ENCODE data around the gene FAM193B.

Gene FAM193B

DNA sequence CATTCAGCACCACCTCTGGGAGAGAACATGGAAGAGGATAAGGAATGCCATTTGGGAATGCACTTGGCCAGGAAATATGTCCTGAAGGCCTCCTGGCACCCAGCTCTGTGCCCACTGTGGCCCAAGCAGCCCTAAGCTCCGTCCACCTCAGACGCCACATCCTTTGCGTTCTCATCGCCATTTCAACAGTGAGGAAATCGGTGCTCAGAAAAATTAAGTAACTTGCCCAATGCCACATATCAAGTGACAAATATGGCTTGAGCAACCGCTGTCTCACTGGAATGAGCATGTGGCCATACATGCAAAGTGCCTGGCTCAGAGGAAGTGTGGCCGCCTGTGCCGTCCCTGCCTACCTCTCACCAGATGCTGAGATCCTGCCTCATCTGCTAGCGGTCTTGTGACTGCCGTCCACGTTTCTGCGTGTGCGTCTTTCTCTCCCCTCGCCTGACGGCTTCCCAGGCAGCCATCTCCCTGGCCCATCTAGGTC, 43.8 kb downstream of the FAM193B start:
- Mint-ChIP-seq H3K36me3 (ENCODE audit: low read depth) (peaks cover 33% of the 10 kb centered on the region), H3K9me3 (no peaks in the 10 kb centered on the region), H3K27me3 (ENCODE audit: low read depth) (no peaks in the 10 kb centered on the region), H3K27ac (no peak overlapping the region), H3K4me3 (no peak overlapping the region), H3K4me1 (ENCODE audit: low read depth) (peaks cover 10% of the 10 kb centered on the region)
- DNase-seq (ENCODE audit: low spot score), result no peak

DNA sequence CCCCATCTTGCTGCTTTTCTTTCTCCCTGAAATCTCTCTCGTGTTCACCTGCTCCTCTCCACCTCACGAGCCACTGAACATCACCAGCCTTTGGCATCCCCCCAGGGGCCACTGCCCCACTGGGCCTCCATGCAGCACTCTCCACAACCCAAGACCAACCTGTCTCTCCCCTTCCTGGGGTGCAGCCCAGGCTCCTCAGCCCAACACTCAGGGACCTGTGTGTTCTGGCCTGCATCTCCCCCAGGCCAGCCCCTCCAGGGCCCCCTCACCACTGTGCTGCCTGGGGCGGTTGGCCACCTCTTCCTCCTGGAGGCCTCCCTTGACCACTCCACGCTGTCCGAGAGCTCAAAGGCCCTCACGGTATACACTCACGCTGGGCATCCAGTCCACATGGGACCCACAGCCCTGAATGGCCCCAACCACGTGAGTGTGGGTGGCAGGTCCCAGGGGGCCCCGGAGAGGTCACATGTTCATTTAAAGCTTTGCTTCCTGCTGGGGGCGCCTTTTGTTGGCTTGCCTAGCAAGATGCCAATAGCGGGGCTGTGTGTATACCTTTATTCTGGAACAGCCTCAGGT, 44.3 kb downstream of the FAM193B start:
- DNase-seq (ENCODE audit: low spot score), result no peak
- Mint-ChIP-seq H3K4me1 (ENCODE audit: low read depth) (peaks cover 4% of the 10 kb centered on the region), H3K4me3 (no peak overlapping the region), H3K36me3 (ENCODE audit: low read depth) (peaks cover 27% of the 10 kb centered on the region), H3K9me3 (no peaks in the 10 kb centered on the region), H3K27me3 (ENCODE audit: low read depth) (no peaks in the 10 kb centered on the region), H3K27ac (no peak overlapping the region)

DNA sequence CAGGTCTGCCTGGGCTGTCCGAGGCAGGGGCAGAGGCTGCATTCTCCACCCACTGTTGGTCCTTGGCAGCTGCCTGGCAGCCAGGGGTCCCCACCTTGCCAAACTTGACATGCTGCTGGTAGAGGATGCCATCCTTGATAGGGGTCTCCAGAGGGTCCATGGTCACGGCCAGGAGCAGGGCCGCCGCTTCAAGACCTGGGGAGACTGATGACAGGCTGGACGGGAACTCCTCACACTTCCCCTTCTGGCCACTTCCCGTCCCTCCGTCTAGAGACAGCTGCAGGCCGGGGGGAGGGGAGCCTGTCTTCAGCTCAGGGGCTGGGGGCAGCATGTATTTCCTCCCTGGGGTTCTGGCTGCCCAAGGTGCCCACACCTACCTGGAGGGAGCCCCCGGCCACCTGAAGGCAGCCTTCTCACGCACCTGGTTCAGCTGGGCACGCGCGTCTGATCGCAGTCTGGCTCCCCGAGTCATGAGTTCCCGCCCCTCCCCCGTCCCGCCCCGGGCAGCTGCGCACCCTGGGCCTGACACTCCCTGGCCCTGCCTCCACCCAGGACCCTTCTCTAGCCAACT, 44.9 kb downstream of the FAM193B start, which contains the start of gene DOK3:
DOK3 (minus strand) TSS at position 446 of the 571 bp plus-strand sequence; CDS start at position 160, 286 bp downstream.
- peaks cover 4% of the 10 kb centered on the region for H3K4me1 Mint-ChIP-seq (ENCODE audit: low read depth)
- H3K27me3 Mint-ChIP-seq (ENCODE audit: low read depth), result no peaks in the 10 kb centered on the region
- H3K27ac Mint-ChIP-seq, result no peak within 1 kb of the TSS
- no peaks in the 10 kb centered on the region for H3K9me3 Mint-ChIP-seq
- peaks cover 26% of the 10 kb centered on the region for H3K36me3 Mint-ChIP-seq (ENCODE audit: low read depth)
- DNase-seq (ENCODE audit: low spot score), result no peak
- H3K4me3 Mint-ChIP-seq, result no peak within 1 kb of the TSS

DNA sequence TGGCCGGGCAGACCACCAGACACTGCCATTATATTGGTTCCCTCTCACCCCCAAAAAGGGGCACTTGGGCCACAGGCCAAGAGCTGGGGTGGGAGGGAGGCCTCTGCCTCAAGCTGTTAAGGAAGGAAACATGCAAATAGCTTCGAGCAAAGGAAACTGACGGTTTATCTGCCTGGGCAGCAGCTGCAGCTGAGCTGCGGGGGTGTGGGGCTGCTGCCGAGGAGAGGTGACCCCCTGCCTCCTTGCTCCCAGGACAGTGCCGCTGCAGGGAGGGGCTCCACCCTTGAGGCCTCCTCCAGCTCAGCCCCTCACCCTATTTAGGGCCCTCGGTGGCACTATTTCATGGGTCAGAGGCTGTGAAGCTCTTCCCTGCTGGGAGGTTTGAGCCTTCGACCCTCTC, 45.5 kb downstream of the FAM193B start:
- peaks cover 4% of the 10 kb centered on the region for H3K4me1 Mint-ChIP-seq (ENCODE audit: low read depth)
- H3K27ac Mint-ChIP-seq, result no peak overlapping the region
- no peak overlapping the region for H3K4me3 Mint-ChIP-seq
- no peaks in the 10 kb centered on the region for H3K27me3 Mint-ChIP-seq (ENCODE audit: low read depth)
- H3K36me3 Mint-ChIP-seq (ENCODE audit: low read depth), result peaks cover 21% of the 10 kb centered on the region
- no peak for DNase-seq (ENCODE audit: low spot score)
- no peaks in the 10 kb centered on the region for H3K9me3 Mint-ChIP-seq

DNA sequence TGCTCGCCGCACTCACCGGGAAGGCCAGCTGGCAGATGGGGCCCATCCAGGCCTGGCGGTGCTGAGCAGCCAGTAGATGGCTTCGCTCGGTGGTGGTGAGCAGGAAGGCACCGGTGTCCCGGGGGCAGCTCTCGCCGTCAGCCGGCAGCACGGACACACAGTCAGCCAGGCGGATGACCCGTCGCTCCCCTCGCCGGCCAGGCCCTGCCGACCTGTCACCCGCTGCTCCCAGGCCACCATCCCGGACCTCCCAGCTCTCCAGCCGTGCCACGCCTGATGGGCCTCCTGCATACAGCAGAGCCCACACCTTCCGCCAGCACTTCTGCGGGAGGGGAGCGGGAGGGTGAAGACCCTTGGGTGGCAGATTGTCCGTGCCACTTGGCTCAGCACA, 46.1 kb downstream of the FAM193B start:
- no peak overlapping the region for H3K27ac Mint-ChIP-seq
- peaks cover 16% of the 10 kb centered on the region for H3K36me3 Mint-ChIP-seq (ENCODE audit: low read depth)
- DNase-seq (ENCODE audit: low spot score), result no peak
- H3K4me3 Mint-ChIP-seq, result no peak overlapping the region
- peaks cover 4% of the 10 kb centered on the region for H3K4me1 Mint-ChIP-seq (ENCODE audit: low read depth)
- H3K27me3 Mint-ChIP-seq (ENCODE audit: low read depth), result no peaks in the 10 kb centered on the region
- H3K9me3 Mint-ChIP-seq, result no peaks in the 10 kb centered on the region

DNA sequence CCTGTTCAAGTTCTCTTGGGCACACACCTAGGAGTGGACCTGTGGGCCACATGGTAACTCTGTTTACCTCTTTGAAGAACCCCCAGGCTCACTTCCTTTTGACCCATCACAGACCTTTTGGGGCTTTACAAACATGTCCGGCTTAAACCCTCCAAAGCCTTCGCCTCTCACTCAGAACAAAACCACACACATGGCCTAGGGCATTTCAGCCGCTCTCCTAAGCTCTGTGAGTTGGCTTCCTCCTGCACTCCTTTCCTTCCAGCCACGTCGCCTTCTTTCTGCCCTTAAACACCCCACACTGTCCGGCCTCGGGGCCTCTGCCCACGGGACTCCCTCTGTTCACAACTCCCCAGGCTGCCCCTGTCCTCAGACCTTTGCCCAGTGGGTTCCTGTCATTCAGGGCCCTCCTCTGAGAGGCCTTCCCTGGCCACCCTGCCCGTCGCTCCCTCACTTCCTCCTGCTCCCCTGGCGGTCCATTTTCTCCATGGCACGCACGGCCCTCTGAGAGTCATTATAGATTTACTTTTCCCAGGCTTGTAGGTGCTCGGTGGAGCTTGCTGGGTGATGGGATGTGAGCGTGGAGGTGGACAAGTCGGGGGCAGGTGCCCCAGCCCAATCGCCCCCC, 46.7 kb downstream of the FAM193B start:
- no peaks in the 10 kb centered on the region for H3K9me3 Mint-ChIP-seq
- H3K27ac Mint-ChIP-seq, result peak overlapping the region; percentile 20
- H3K27me3 Mint-ChIP-seq (ENCODE audit: low read depth), result no peaks in the 10 kb centered on the region
- peaks cover 12% of the 10 kb centered on the region for H3K36me3 Mint-ChIP-seq (ENCODE audit: low read depth)
- DNase-seq (ENCODE audit: low spot score), result no peak
- H3K4me3 Mint-ChIP-seq, result no peak overlapping the region
- peaks cover 4% of the 10 kb centered on the region for H3K4me1 Mint-ChIP-seq (ENCODE audit: low read depth)

DNA sequence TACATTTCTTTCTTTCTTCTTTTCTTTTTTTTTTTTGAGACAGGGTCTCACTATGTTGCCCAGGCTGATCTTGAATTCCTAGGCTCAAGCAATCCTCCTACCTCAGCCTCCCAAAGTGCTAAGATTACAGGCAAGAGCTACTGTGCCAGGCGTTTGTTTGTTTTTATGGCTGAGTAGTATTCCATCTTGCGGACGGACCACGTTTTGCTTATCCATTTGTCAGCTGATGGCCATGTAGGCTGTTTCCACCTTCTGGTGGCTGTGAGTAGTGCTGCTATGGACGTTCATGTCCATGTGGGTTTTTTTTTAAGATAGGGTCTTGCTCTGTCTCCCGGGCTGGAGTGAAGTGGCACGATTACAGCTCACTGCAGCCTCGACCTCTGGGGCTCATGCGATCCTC, 47.2 kb downstream of the FAM193B start:
- H3K27me3 Mint-ChIP-seq (ENCODE audit: low read depth), result no peaks in the 10 kb centered on the region
- H3K36me3 Mint-ChIP-seq (ENCODE audit: low read depth), result peaks cover 12% of the 10 kb centered on the region
- peaks cover 4% of the 10 kb centered on the region for H3K4me1 Mint-ChIP-seq (ENCODE audit: low read depth)
- no peaks in the 10 kb centered on the region for H3K9me3 Mint-ChIP-seq
- H3K4me3 Mint-ChIP-seq, result no peak overlapping the region
- no peak for DNase-seq (ENCODE audit: low spot score)
- no peak overlapping the region for H3K27ac Mint-ChIP-seq

DNA sequence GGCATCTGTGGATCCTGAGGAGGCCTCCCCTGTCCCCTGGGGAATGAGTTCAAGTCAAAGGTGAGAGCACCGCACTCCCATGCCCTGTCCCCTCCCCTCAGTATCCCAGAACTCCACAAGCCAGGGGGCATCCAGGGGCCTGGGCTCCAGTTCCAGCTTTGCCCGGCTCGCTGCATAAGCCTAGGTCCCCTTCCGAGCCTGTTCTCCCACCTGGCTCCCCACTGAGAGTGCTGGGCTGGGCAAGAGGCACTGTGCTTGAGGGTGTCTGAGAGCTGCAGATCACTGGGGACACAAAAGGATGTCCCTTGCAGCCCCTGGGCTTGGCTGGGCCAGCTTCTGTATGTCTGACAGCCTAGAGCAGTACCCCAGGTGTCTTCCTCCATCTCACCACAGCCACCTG, 49.3 kb downstream of the FAM193B start:
- Mint-ChIP-seq H3K4me1 (ENCODE audit: low read depth) (peaks cover 6% of the 10 kb centered on the region), H3K9me3 (no peaks in the 10 kb centered on the region), H3K36me3 (ENCODE audit: low read depth) (peaks cover 2% of the 10 kb centered on the region), H3K27me3 (ENCODE audit: low read depth) (peaks cover 3% of the 10 kb centered on the region), H3K4me3 (no peak overlapping the region), H3K27ac (no peak overlapping the region)
- DNase-seq (ENCODE audit: low spot score), result no peak

DNA sequence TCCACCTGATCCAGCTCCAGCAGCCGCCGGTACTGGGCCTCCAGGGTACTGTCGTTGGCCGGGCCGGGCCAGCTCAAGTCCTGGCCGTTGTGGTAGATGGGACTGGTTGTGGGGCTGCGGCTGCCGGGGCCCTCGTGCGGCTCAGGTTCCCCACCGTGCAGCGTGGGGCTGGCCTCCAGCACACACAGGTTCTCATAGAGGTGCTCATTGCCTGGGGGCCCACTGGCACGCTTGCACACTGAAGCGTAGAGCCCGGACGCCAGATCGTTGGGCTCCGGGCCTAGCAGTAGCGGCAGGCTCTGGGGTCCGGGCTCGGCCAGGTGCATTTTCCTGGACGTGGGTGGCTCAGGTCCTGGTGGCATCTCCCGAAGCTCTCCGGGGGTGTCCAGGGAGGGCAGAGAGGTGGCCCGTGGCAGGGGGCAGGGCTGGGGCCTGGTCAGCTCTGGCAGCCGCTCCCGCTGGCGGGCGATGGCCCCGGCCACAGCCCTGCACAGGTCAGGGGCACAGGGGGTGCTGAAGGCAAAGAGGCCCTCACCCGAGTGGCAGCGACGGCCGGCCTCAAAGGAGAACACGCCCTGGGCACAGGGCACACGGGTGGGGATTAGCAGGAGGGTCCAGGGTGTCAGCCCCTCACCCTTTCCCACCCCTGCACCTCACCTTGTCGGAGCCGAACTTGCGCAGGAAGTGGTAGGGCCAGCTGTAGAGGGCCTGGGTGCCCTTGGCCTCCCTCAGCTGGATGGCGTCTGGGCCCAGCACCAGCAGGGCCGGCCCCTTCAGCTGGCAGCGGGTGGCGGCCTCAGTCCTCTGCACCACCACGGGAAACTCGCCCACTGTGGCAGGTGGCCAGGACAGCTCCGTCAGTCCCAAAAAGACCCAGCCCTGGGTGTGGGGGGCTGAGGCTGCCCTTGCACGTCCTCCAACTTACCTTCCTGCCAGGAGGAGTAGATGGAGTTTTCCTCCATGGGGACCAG, 50.0 kb downstream of the FAM193B start:
- Mint-ChIP-seq H3K4me1 (ENCODE audit: low read depth) (peaks cover 4% of the 10 kb centered on the region), H3K9me3 (no peaks in the 10 kb centered on the region), H3K36me3 (ENCODE audit: low read depth) (peaks cover 2% of the 10 kb centered on the region), H3K4me3 (no peak overlapping the region), H3K27me3 (ENCODE audit: low read depth) (peaks cover 8% of the 10 kb centered on the region), H3K27ac (no peak overlapping the region)
- DNase-seq (ENCODE audit: low spot score), result no peak

DNA sequence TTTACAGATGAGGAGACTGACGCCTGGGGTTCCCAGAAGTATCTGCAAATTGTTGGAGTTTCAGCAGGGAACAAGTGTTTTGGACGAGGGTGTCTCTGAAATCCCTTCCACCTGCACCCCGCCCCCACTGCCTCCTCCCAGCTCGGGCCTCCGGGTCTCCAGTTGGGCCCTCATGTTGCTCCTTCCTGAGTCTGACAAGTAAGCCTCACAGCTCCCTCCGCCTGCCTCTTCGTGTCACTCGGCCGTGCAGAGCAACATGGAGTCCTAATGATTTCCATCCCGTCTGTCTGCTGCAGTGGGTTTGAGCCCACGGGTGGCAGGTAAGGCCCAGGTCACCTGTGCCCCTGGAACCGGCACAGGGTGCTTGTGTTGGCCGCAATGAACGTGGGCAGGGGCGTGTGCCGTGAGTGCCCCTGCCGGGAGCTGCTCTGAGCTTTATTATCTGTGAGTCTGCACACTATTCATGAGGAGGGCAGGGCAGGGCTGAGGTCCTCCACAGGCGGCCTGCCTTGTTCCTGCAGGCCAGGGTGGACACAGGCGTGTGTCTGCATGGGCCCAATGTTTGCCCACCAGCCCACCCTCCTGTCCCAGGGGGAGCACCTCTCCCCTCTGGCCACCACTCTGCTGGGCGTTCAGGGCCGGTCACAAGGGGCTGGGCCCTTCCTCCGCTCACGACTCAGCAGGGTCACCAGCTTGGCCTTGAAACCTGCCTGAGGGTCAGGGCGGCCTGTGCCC, 50.8 kb downstream of the FAM193B start:
- Mint-ChIP-seq H3K4me3 (no peak overlapping the region), H3K4me1 (ENCODE audit: low read depth) (peaks cover 6% of the 10 kb centered on the region), H3K27me3 (ENCODE audit: low read depth) (peaks cover 13% of the 10 kb centered on the region), H3K9me3 (no peaks in the 10 kb centered on the region), H3K36me3 (ENCODE audit: low read depth) (peaks cover 2% of the 10 kb centered on the region), H3K27ac (no peak overlapping the region)
- no peak for DNase-seq (ENCODE audit: low spot score)

DNA sequence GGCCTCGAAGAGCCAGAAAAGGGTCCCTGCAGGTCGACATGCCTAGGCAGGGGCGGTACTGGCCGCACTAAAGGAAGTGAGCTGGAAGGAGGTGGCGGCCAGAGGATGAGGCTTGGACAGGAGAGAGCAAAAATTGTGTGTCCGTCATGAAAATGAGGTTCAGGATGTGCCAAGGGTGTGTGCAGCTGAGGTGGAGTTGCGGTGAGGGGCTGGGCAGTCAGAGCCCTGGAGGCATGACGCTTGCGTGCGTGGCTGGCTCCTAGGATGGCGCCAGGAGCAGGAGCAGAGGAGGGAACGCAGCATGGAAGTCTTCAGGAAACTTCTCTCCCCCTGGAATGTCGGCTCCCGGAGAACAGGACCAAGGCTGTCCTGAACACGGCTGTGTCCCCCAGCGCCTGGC, 51.5 kb downstream of the FAM193B start:
- Mint-ChIP-seq H3K36me3 (ENCODE audit: low read depth) (peaks cover 2% of the 10 kb centered on the region), H3K4me3 (no peak overlapping the region), H3K9me3 (no peaks in the 10 kb centered on the region), H3K4me1 (ENCODE audit: low read depth) (peaks cover 10% of the 10 kb centered on the region), H3K27ac (no peak overlapping the region), H3K27me3 (ENCODE audit: low read depth) (peaks cover 17% of the 10 kb centered on the region)
- DNase-seq (ENCODE audit: low spot score), result no peak

DNA sequence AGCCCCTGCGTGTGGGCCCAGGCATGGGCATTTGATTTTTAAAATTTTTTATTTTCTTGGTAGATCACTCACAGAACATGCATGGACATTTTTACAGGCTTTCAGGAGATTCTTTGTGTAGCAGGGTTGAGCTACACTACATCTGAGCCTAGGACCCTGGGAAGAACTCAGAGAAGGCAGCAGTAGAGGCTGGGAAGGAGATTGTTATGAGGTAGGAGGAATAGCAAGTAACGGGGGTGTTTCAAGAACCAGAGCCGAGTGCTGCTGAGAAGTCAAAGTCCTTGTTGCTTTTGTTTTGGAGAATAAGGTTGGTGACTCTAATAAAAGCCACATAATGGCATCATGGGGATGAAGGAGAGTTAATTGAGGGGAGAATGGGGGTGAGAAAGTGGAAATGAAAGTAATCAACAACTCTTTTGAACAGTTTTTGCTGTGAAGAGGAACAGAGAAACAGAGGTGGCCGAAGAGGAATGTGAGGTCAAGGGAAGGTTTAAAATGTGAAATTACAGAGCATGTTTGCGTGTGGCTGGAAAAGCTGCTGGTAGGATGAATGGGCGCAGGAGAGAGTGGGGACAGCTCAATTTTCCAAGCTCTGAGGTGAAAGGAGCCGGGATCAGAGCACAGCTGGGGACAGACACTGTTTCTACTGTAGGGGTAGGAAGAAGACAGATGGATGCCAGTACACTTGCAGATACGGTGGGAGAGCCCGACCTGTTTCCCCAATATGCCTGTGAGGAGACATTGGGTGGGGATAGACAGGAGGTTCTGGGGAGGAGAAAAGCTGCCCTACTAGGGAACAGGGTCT, 52.3 kb downstream of the FAM193B start:
- peaks cover 11% of the 10 kb centered on the region for H3K4me1 Mint-ChIP-seq (ENCODE audit: low read depth)
- H3K27ac Mint-ChIP-seq, result no peak overlapping the region
- DNase-seq (ENCODE audit: low spot score), result no peak
- peaks cover 17% of the 10 kb centered on the region for H3K27me3 Mint-ChIP-seq (ENCODE audit: low read depth)
- no peak overlapping the region for H3K4me3 Mint-ChIP-seq
- H3K36me3 Mint-ChIP-seq (ENCODE audit: low read depth), result no peaks in the 10 kb centered on the region
- H3K9me3 Mint-ChIP-seq, result no peaks in the 10 kb centered on the region

Data from T-helper 2 cell treated with Interferon-gamma antibody and Interleukin-4, amounts not matched to agents 5 μg/mL and 100 μg/mL, for 36 hours (primary cell).